ENCODE results near the gene GAREM1.

Gene GAREM1

DNA sequence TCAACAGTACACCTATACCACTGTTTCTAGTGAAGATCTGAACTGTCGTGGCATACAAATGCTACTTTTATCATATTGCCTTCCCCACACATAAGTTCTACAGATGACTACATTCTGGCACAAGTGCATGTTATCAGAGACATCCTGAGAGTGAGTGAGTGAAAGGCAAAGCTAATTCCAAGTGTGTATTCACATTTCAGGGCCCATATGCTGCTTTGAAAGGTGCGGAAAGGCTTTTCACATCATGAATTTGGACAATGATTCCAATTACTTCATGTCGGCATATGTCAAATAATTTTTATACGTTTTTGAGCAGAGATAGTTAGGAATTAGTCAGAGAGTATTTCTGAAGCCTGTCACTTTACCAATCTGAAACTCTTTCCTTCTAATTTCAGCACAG is 101.7 kb downstream of the GAREM1 start:
- Histone ChIP-seq H3K4me2 (ENCODE audit: insufficient read depth, low read length) (no peak overlapping the region), H3K27me3 (ENCODE audit: insufficient read depth, low read length, poor library complexity) (peaks cover 9% of the 10 kb centered on the region), H3K9ac (ENCODE audit: low read depth, low read length) (no peak overlapping the region), H2AFZ (ENCODE audit: low read depth, low read length) (no peak overlapping the region), H3K4me3 (ENCODE audit: low read depth in 1 of 2, low read length in 2 of 2) (no peak overlapping the region), H3K36me3 (ENCODE audit: insufficient read depth, low read length) (no peaks in the 10 kb centered on the region), H3K27ac (ENCODE audit: low read length) (no peak overlapping the region), H3K9me3 (ENCODE audit: insufficient read depth, low read length, severe bottlenecking) (no peaks in the 10 kb centered on the region), H4K20me1 (ENCODE audit: insufficient read depth, low read length) (no peaks in the 10 kb centered on the region; the same call in 1 of the 2 replicates), H3K79me2 (ENCODE audit: insufficient read depth, low read length) (no peaks in the 10 kb centered on the region), H3K4me1 (ENCODE audit: insufficient read depth, low read length) (no peaks in the 10 kb centered on the region)
- TF ChIP-seq, protein P1, sequence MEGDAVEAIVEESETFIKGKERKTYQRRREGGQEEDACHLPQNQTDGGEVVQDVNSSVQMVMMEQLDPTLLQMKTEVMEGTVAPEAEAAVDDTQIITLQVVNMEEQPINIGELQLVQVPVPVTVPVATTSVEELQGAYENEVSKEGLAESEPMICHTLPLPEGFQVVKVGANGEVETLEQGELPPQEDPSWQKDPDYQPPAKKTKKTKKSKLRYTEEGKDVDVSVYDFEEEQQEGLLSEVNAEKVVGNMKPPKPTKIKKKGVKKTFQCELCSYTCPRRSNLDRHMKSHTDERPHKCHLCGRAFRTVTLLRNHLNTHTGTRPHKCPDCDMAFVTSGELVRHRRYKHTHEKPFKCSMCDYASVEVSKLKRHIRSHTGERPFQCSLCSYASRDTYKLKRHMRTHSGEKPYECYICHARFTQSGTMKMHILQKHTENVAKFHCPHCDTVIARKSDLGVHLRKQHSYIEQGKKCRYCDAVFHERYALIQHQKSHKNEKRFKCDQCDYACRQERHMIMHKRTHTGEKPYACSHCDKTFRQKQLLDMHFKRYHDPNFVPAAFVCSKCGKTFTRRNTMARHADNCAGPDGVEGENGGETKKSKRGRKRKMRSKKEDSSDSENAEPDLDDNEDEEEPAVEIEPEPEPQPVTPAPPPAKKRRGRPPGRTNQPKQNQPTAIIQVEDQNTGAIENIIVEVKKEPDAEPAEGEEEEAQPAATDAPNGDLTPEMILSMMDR (IDR thresholded peaks at IDR 0.05; ENCODE audit: borderline replicate concordance, extremely low read depth, low read length, poor library complexity, severe bottlenecking): no peak
- no peak for TF ChIP-seq EZH2 (IDR thresholded peaks at IDR 0.05; ENCODE audit: borderline replicate concordance, low read depth, low read length, severe bottlenecking)
- ATAC-seq (ENCODE audit: insufficient read depth, low read depth) (no peak), DNase-seq (no peak)

DNA sequence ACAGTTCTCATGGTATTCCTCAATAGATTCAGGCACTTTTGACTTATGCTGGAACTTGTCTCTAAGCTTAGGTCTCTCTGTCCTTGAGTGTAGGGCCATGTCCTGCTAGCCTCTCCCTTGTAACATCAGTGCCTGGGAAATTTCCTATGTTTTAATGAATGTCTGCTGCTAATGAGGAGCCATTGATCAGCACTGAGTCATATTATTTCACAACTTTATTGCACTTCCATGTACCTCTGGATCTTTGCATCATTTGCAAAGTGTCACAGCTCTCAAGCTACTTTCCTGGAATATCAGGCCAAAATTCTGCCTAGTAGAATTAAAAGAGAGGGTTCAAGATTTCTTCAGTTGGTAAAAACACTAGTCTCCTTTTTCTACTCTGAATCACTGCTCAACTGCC is 102.5 kb downstream of the GAREM1 start:
- no peak overlapping the region for H2AFZ ChIP-seq (ENCODE audit: low read depth, low read length)
- peaks cover 9% of the 10 kb centered on the region for H3K27me3 ChIP-seq (ENCODE audit: insufficient read depth, low read length, poor library complexity)
- no peak for ATAC-seq (ENCODE audit: insufficient read depth, low read depth)
- H3K27ac ChIP-seq (ENCODE audit: low read length): no peak overlapping the region
- H3K9me3 ChIP-seq (ENCODE audit: insufficient read depth, low read length, severe bottlenecking): no peaks in the 10 kb centered on the region
- no peak for DNase-seq
- H4K20me1 ChIP-seq (ENCODE audit: insufficient read depth, low read length): no peaks in the 10 kb centered on the region; the same call in 1 of the 2 replicates
- H3K79me2 ChIP-seq (ENCODE audit: insufficient read depth, low read length): no peaks in the 10 kb centered on the region
- no peaks in the 10 kb centered on the region for H3K4me1 ChIP-seq (ENCODE audit: insufficient read depth, low read length)
- no peaks in the 10 kb centered on the region for H3K36me3 ChIP-seq (ENCODE audit: insufficient read depth, low read length)
- H3K9ac ChIP-seq (ENCODE audit: low read depth, low read length): no peak overlapping the region
- H3K4me3 ChIP-seq (ENCODE audit: low read depth in 1 of 2, low read length in 2 of 2): no peak overlapping the region
- no peak for TF ChIP-seq EZH2 (IDR thresholded peaks at IDR 0.05; ENCODE audit: borderline replicate concordance, low read depth, low read length, severe bottlenecking)
- TF ChIP-seq, protein P1 (IDR thresholded peaks at IDR 0.05; ENCODE audit: borderline replicate concordance, extremely low read depth, low read length, poor library complexity, severe bottlenecking): no peak
- H3K4me2 ChIP-seq (ENCODE audit: insufficient read depth, low read length): no peak overlapping the region

DNA sequence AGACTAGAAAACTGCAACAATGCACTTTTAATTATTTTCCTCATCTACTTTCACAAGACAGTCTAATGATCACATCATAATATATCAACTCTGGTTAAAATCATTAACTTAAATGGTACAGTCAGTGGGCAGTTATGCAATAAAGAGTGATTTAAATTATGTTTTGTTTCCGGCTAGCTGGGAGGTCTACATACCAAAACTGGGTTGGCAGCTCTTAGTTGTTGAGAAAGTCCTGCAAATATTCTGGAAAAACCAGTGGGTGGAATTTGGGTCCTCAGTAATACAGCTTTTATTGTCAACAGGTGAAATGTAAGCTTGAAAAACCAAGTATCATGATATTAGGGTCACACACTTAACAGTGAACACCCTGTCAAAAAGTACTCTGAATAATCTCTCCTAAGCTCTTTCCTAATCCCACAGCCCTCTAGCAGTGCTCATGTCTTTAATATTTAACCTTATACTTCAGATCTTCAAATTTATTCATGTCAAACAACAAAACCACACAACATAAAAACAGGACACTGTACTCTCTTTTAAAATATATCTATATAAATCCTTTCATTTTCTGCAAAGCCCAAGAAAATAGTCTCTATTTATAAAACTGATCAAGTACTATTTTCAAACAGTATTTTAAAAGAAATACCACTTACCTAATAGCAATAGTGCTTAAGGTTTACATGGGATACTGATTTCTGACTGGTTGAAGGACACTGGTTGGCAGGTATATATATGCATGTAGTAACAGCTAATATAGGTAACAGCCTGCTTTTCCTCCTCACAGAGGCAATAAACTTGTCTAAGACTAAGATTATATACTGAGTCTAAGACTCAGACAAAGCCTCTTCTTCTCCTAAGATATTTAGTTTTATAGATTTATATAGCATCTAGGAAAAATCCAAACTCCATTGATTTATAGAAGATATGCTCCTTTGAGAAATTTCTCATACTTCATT is 103.8 kb downstream of the GAREM1 start:
- no peak for DNase-seq
- Histone ChIP-seq H3K79me2 (ENCODE audit: insufficient read depth, low read length) (no peaks in the 10 kb centered on the region), H3K27ac (ENCODE audit: low read length) (no peak overlapping the region), H3K9ac (ENCODE audit: low read depth, low read length) (no peak overlapping the region), H3K9me3 (ENCODE audit: insufficient read depth, low read length, severe bottlenecking) (no peaks in the 10 kb centered on the region), H3K36me3 (ENCODE audit: insufficient read depth, low read length) (no peaks in the 10 kb centered on the region), H4K20me1 (ENCODE audit: insufficient read depth, low read length) (no peaks in the 10 kb centered on the region), H3K4me1 (ENCODE audit: insufficient read depth, low read length) (no peaks in the 10 kb centered on the region), H3K27me3 (ENCODE audit: insufficient read depth, low read length, poor library complexity) (peaks cover 12% of the 10 kb centered on the region), H2AFZ (ENCODE audit: low read depth, low read length) (no peak overlapping the region), H3K4me3 (ENCODE audit: low read depth in 1 of 2, low read length in 2 of 2) (no peak overlapping the region), H3K4me2 (ENCODE audit: insufficient read depth, low read length) (no peak overlapping the region)
- no peak for TF ChIP-seq EZH2 (IDR thresholded peaks at IDR 0.05; ENCODE audit: borderline replicate concordance, low read depth, low read length, severe bottlenecking)
- TF ChIP-seq, protein P1 (IDR thresholded peaks at IDR 0.05; ENCODE audit: borderline replicate concordance, extremely low read depth, low read length, poor library complexity, severe bottlenecking): no peak
- no peak for ATAC-seq (ENCODE audit: insufficient read depth, low read depth)

Measured in DND-41 (cell line).